ENCODE measurements around the gene GRIN1.

Gene GRIN1

GRCh38 chr9:137114613-137115393, 24.2 kb upstream of the GRIN1 start, which contains the start of gene DPP7:
Gene DPP7, minus strand, starts transcription at chr9:137114733. Its CDS starts 20 bp downstream, at chr9:137114713.
- peaks cover 8% of the 10 kb centered on the region for H3K4me1 ChIP-seq (ENCODE audit: low read depth, poor library complexity, severe bottlenecking)
- H3K79me2 ChIP-seq (ENCODE audit: insufficient read depth, low read depth) = no peaks in the 10 kb centered on the region
- no peak for TF ChIP-seq CTCF (conservative IDR thresholded peaks at IDR 0.05; ENCODE audit: low read depth, low read length)
- peaks cover 42% of the 10 kb centered on the region; the same call in 1 of the 2 replicates for H3K27me3 ChIP-seq (ENCODE audit: insufficient read depth, low read depth)
- H3K9ac ChIP-seq = no peak within 1 kb of the TSS
- H2AFZ ChIP-seq (ENCODE audit: low read depth) = peak within 1 kb of the TSS; percentile 47
- H3K4me2 ChIP-seq = peak within 1 kb of the TSS; percentile 36; the same call in 1 of the 2 replicates
- H3K36me3 ChIP-seq (ENCODE audit: insufficient read depth) = no peaks in the 10 kb centered on the region
- no peak within 1 kb of the TSS for H3K4me3 ChIP-seq (IDR thresholded peaks at IDR 0.05; ENCODE audit: insufficient read depth, low read depth, low read length)
- H4K20me1 ChIP-seq (ENCODE audit: insufficient read depth) = no peaks in the 10 kb centered on the region
- H3K27ac ChIP-seq = no peak within 1 kb of the TSS

- Histone ChIP-seq H3K9ac (no peak overlapping the region), H3K27ac (no peak overlapping the region), H4K20me1 (ENCODE audit: insufficient read depth) (no peaks in the 10 kb centered on the region), H2AFZ (ENCODE audit: low read depth) (no peak overlapping the region), H3K4me3 (IDR thresholded peaks at IDR 0.05; ENCODE audit: insufficient read depth, low read depth, low read length) (no peak overlapping the region), H3K36me3 (ENCODE audit: insufficient read depth) (no peaks in the 10 kb centered on the region), H3K79me2 (ENCODE audit: insufficient read depth, low read depth) (no peaks in the 10 kb centered on the region), H3K4me2 (no peak overlapping the region), H3K27me3 (ENCODE audit: insufficient read depth, low read depth) (peaks cover 48% of the 10 kb centered on the region), H3K4me1 (ENCODE audit: low read depth, poor library complexity, severe bottlenecking) (peaks cover 8% of the 10 kb centered on the region)
- no peak for TF ChIP-seq CTCF (conservative IDR thresholded peaks at IDR 0.05; ENCODE audit: low read depth, low read length)
Observed at GRCh38 chr9:137115394-137116026, 23.4 kb upstream of the GRIN1 start.

GRCh38 chr9:137116027-137116507, 22.9 kb upstream of the GRIN1 start:
- H3K9ac ChIP-seq = no peak overlapping the region

GRCh38 chr9:137116728-137117127, 22.2 kb upstream of the GRIN1 start:
- Histone ChIP-seq H3K27me3 (ENCODE audit: insufficient read depth, low read depth) (peaks cover 57% of the 10 kb centered on the region), H3K4me3 (IDR thresholded peaks at IDR 0.05; ENCODE audit: insufficient read depth, low read depth, low read length) (no peak overlapping the region), H4K20me1 (ENCODE audit: insufficient read depth) (no peaks in the 10 kb centered on the region), H3K4me1 (ENCODE audit: low read depth, poor library complexity, severe bottlenecking) (peaks cover 16% of the 10 kb centered on the region), H3K9ac (no peak overlapping the region), H3K27ac (no peak overlapping the region), H3K36me3 (ENCODE audit: insufficient read depth) (no peaks in the 10 kb centered on the region), H3K79me2 (ENCODE audit: insufficient read depth, low read depth) (no peaks in the 10 kb centered on the region), H2AFZ (ENCODE audit: low read depth) (no peak overlapping the region), H3K4me2 (no peak overlapping the region)
- TF ChIP-seq CTCF (conservative IDR thresholded peaks at IDR 0.05; ENCODE audit: low read depth, low read length) = no peak

More at GRCh38 chr9:137116027-137116507, 22.9 kb upstream of the GRIN1 start:
- no peak overlapping the region for H3K27ac ChIP-seq
- H3K79me2 ChIP-seq (ENCODE audit: insufficient read depth, low read depth) = no peaks in the 10 kb centered on the region
- H2AFZ ChIP-seq (ENCODE audit: low read depth) = no peak overlapping the region
- H4K20me1 ChIP-seq (ENCODE audit: insufficient read depth) = no peaks in the 10 kb centered on the region
- no peaks in the 10 kb centered on the region for H3K36me3 ChIP-seq (ENCODE audit: insufficient read depth)
- H3K27me3 ChIP-seq (ENCODE audit: insufficient read depth, low read depth) = peaks cover 53% of the 10 kb centered on the region
- TF ChIP-seq CTCF (conservative IDR thresholded peaks at IDR 0.05; ENCODE audit: low read depth, low read length) = no peak
- H3K4me3 ChIP-seq (IDR thresholded peaks at IDR 0.05; ENCODE audit: insufficient read depth, low read depth, low read length) = no peak overlapping the region
- no peak overlapping the region for H3K4me2 ChIP-seq
- H3K4me1 ChIP-seq (ENCODE audit: low read depth, poor library complexity, severe bottlenecking) = peaks cover 12% of the 10 kb centered on the region
